ENCODE data around the gene BTN2A1.
"Not testable (repeated sequence)": the region's sequence is repeated elsewhere in the genome, so short reads cannot be mapped to it uniquely, and the experiment has no call there.

Gene BTN2A1

GRCh38 chr6:26433680-26434079 lies 24.1 kb upstream of the BTN2A1 start:
- DNase-seq: not testable (repeated sequence)

GRCh38 chr6:26436018-26436417 lies 21.7 kb upstream of the BTN2A1 start:
- no peak for DNase-seq

- DNase-seq: no peak
Observed at GRCh38 chr6:26437550-26437949, 20.2 kb upstream of the BTN2A1 start.

GRCh38 chr6:26438000-26438399 lies 19.8 kb upstream of the BTN2A1 start:
- DNase-seq: no peak

- DNase-seq: no peak
Observed at GRCh38 chr6:26439151-26440125, 18.3 kb upstream of the BTN2A1 start.

GRCh38 chr6:26440977-26441358 lies 16.8 kb upstream of the BTN2A1 start:
- DNase-seq: no peak

- DNase-seq: no peak
Observed at GRCh38 chr6:26441977-26442376, 15.8 kb upstream of the BTN2A1 start.

- DNase-seq: no peak
Observed at GRCh38 chr6:26445934-26446667, 11.7 kb upstream of the BTN2A1 start.

GRCh38 chr6:26447257-26447656 lies 10.5 kb upstream of the BTN2A1 start:
- no peak for DNase-seq

- DNase-seq: no peak
Observed at GRCh38 chr6:26450240-26450639, 7.5 kb upstream of the BTN2A1 start.

- no peak for DNase-seq
Observed at GRCh38 chr6:26452631-26453235, 5.0 kb upstream of the BTN2A1 start.

GRCh38 chr6:26454631-26455030 lies 3.1 kb upstream of the BTN2A1 start:
- no peak for DNase-seq

GRCh38 chr6:26455357-26455970 lies 2.3 kb upstream of the BTN2A1 start:
- no peak for DNase-seq

- DNase-seq: no peak
Observed at GRCh38 chr6:26457264-26457805, 420 bp upstream of the BTN2A1 start.

GRCh38 chr6:26459023-26459810 lies 1.5 kb downstream of the BTN2A1 start:
- no peak for DNase-seq

- not testable (repeated sequence) for DNase-seq
Observed at GRCh38 chr6:26461353-26461752, 3.6 kb downstream of the BTN2A1 start.

- DNase-seq: no peak
Observed at GRCh38 chr6:26464014-26464413, 6.3 kb downstream of the BTN2A1 start.

GRCh38 chr6:26464416-26465131 lies 6.8 kb downstream of the BTN2A1 start:
- DNase-seq: no peak

GRCh38 chr6:26465776-26466175 lies 8.0 kb downstream of the BTN2A1 start:
- DNase-seq: no peak

- DNase-seq: no peak
Observed at GRCh38 chr6:26468829-26469228, 11.1 kb downstream of the BTN2A1 start.

- no peak for DNase-seq
Observed at GRCh38 chr6:26470643-26471042, 12.9 kb downstream of the BTN2A1 start.

Measured in NCI-H2171 (cell line).